ENCODE results near the gene DIPK1B.

Gene DIPK1B

GRCh38 chr9:136728080-136728547, 15.7 kb downstream of the DIPK1B start (continued):
- no peak for TF ChIP-seq ZNF837 (tag by site-specific recombination; IDR thresholded peaks at IDR 0.05)
- 0 out of 2 replicates have a peak, but pooled peaks have one; percentile 15 for TF ChIP-seq ZNF623 (tag by site-specific recombination; IDR thresholded peaks at IDR 0.05)
- TF ChIP-seq, protein P1, sequence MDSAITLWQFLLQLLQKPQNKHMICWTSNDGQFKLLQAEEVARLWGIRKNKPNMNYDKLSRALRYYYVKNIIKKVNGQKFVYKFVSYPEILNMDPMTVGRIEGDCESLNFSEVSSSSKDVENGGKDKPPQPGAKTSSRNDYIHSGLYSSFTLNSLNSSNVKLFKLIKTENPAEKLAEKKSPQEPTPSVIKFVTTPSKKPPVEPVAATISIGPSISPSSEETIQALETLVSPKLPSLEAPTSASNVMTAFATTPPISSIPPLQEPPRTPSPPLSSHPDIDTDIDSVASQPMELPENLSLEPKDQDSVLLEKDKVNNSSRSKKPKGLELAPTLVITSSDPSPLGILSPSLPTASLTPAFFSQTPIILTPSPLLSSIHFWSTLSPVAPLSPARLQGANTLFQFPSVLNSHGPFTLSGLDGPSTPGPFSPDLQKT (IDR thresholded peaks at IDR 0.05; ENCODE audit: borderline replicate concordance, low read depth, low read length) = no peak
- TF ChIP-seq ZNF175 (tag by site-specific recombination; IDR thresholded peaks at IDR 0.05) = no peak
- TF ChIP-seq ZNF2 (tag by site-specific recombination; IDR thresholded peaks at IDR 0.05) = peak; percentile 36; the same call in 1 of the 2 replicates
- TF ChIP-seq, protein P2, sequence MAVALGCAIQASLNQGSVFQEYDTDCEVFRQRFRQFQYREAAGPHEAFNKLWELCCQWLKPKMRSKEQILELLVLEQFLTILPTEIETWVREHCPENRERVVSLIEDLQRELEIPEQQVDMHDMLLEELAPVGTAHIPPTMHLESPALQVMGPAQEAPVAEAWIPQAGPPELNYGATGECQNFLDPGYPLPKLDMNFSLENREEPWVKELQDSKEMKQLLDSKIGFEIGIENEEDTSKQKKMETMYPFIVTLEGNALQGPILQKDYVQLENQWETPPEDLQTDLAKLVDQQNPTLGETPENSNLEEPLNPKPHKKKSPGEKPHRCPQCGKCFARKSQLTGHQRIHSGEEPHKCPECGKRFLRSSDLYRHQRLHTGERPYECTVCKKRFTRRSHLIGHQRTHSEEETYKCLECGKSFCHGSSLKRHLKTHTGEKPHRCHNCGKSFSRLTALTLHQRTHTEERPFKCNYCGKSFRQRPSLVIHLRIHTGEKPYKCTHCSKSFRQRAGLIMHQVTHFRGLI (tag by site-specific recombination; IDR thresholded peaks at IDR 0.05) = peak; percentile 45; the same call in 1 of the 2 replicates
- TF ChIP-seq ZNF585B (tag by site-specific recombination; IDR thresholded peaks at IDR 0.05) = no peak
- TF ChIP-seq ZNF792 (tag by site-specific recombination; IDR thresholded peaks at IDR 0.05) = no peak
- no peak for TF ChIP-seq ZSCAN16 (tag by site-specific recombination; IDR thresholded peaks at IDR 0.05)
- TF ChIP-seq, protein P3, sequence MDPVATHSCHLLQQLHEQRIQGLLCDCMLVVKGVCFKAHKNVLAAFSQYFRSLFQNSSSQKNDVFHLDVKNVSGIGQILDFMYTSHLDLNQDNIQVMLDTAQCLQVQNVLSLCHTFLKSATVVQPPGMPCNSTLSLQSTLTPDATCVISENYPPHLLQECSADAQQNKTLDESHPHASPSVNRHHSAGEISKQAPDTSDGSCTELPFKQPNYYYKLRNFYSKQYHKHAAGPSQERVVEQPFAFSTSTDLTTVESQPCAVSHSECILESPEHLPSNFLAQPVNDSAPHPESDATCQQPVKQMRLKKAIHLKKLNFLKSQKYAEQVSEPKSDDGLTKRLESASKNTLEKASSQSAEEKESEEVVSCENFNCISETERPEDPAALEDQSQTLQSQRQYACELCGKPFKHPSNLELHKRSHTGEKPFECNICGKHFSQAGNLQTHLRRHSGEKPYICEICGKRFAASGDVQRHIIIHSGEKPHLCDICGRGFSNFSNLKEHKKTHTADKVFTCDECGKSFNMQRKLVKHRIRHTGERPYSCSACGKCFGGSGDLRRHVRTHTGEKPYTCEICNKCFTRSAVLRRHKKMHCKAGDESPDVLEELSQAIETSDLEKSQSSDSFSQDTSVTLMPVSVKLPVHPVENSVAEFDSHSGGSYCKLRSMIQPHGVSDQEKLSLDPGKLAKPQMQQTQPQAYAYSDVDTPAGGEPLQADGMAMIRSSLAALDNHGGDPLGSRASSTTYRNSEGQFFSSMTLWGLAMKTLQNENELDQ (tag by site-specific recombination; IDR thresholded peaks at IDR 0.05; ENCODE audit: low read depth) = no peak
- no peak for TF ChIP-seq HIC1 (tag by site-specific recombination; IDR thresholded peaks at IDR 0.05)
- TF ChIP-seq TSHZ1 (tag by site-specific recombination; IDR thresholded peaks at IDR 0.05; ENCODE audit: borderline replicate concordance) = peak; percentile 44; the same call in 1 of the 2 replicates
- TF ChIP-seq ZNF645 (tag by site-specific recombination; IDR thresholded peaks at IDR 0.05) = no peak
- TF ChIP-seq HOXC10 (CRISPR knock-in tag; IDR thresholded peaks at IDR 0.05) = 0 out of 2 replicates have a peak, but pooled peaks have one; percentile 82
- TF ChIP-seq ZNF621 (tag by site-specific recombination; IDR thresholded peaks at IDR 0.05) = no peak
- TF ChIP-seq ZNF335 (tag by site-specific recombination; conservative IDR thresholded peaks at IDR 0.05) = no peak
- TF ChIP-seq ZNF639 (tag by site-specific recombination; IDR thresholded peaks at IDR 0.05) = no peak; the same call in 1 of the 2 replicates
- TF ChIP-seq BCL11A (tag by site-specific recombination; IDR thresholded peaks at IDR 0.05; ENCODE audit: low read depth) = no peak
- 0 out of 2 replicates have a peak, but pooled peaks have one; percentile 39 for TF ChIP-seq ZBTB11 (tag by site-specific recombination; conservative IDR thresholded peaks at IDR 0.05; ENCODE audit: low read depth)
- TF ChIP-seq ZNF596 (tag by site-specific recombination; IDR thresholded peaks at IDR 0.05) = no peak; the same call in none of the 2 replicates
- TF ChIP-seq ZNF248 (tag by site-specific recombination; IDR thresholded peaks at IDR 0.05) = no peak
- peak; percentile 65 for TF ChIP-seq IKZF3 (tag by site-specific recombination; IDR thresholded peaks at IDR 0.05)

Data from HEK293 (cell line).